ENCODE data around the gene LARGE1. TPM values are rescaled to one million over a fixed set of nuclear protein-coding genes. Genes with fewer than 3 reads are reported as not detected.

The LARGE1 gene
- total and polyA plus RNA-seq, 2 of the 13 experiments (the other 11 are each of a cell fraction or from before 2014, with no cell fraction given) = 8.4 to 11.0 TPM

DNA sequence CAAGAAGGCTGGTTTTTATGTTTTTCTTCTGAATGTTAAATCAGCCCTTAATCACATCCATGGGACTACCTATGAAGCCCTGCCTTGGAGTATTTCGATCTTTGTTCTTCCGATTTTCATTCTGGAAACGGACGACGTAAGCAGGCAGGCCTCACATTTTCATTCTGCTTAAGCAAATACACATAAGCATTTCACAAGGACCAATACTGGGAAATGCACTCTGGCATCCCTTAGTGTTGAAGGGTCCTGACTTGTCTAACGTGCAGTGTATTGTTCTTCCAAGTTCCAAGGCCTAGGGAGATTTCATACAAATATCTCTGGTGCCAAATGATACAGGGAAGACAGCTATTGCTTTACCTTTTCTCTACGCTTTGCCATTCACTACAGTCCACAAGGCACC, 143.8 kb downstream of the LARGE1 start:
- POLR2A ChIA-PET = no interaction called here
- H3K27ac ChIP-seq (ENCODE audit: extremely low read length, insufficient read depth, low read length) = no peak overlapping the region
- TF ChIP-seq ZNF432 (CRISPR knock-in tag; IDR thresholded peaks at IDR 0.05; ENCODE audit: borderline replicate concordance) (no peak), NFATC3 (CRISPR knock-in tag; IDR thresholded peaks at IDR 0.05) (no peak), ETV6 (CRISPR knock-in tag; conservative IDR thresholded peaks at IDR 0.05) (no peak), ARNTL (CRISPR knock-in tag; IDR thresholded peaks at IDR 0.05) (no peak), ZNF775 (CRISPR knock-in tag; IDR thresholded peaks at IDR 0.05; ENCODE audit: borderline replicate concordance) (no peak), JUNB (CRISPR knock-in tag; IDR thresholded peaks at IDR 0.05; ENCODE audit: borderline replicate concordance) (no peak), ZNF598 (CRISPR knock-in tag; IDR thresholded peaks at IDR 0.05; ENCODE audit: borderline replicate concordance) (no peak), NR3C1 (CRISPR knock-in tag; IDR thresholded peaks at IDR 0.05) (no peak)
- TF ChIP-seq, protein P1, sequence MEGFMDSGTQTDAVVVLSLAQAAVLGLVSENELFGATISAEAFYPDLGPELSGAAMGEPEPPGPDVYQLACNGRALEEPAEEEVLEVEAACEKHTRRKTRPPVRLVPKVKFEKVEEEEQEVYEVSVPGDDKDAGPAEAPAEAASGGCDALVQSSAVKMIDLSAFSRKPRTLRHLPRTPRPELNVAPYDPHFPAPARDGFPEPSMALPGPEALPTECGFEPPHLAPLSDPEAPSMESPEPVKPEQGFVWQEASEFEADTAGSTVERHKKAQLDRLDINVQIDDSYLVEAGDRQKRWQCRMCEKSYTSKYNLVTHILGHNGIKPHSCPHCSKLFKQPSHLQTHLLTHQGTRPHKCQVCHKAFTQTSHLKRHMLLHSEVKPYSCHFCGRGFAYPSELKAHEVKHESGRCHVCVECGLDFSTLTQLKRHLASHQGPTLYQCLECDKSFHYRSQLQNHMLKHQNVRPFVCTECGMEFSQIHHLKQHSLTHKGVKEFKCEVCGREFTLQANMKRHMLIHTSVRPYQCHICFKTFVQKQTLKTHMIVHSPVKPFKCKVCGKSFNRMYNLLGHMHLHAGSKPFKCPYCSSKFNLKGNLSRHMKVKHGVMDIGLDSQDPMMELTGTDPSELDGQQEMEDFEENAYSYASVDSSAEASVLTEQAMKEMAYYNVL (CRISPR knock-in tag; IDR thresholded peaks at IDR 0.05; ENCODE audit: borderline replicate concordance) = no peak
- TF ChIP-seq, protein P2, sequence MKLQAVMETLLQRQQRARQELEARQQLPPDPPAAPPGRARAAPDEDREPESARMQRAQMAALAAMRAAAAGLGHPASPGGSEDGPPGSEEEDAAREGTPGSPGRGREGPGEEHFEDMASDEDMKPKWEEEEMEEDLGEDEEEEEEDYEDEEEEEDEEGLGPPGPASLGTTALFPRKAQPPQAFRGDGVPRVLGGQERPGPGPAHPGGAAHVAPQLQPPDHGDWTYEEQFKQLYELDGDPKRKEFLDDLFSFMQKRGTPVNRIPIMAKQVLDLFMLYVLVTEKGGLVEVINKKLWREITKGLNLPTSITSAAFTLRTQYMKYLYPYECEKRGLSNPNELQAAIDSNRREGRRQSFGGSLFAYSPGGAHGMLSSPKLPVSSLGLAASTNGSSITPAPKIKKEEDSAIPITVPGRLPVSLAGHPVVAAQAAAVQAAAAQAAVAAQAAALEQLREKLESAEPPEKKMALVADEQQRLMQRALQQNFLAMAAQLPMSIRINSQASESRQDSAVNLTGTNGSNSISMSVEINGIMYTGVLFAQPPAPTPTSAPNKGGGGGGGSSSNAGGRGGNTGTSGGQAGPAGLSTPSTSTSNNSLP (IDR thresholded peaks at IDR 0.05; ENCODE audit: low read depth, low read length) = no peak
- TF ChIP-seq, protein P3, sequence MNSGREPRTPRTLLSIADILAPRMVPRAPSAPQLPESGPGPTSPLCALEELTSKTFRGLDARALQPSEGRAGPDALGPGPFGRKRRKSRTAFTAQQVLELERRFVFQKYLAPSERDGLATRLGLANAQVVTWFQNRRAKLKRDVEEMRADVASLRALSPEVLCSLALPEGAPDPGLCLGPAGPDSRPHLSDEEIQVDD (CRISPR knock-in tag; IDR thresholded peaks at IDR 0.05; ENCODE audit: borderline replicate concordance) = no peak
- TF ChIP-seq, protein P4, sequence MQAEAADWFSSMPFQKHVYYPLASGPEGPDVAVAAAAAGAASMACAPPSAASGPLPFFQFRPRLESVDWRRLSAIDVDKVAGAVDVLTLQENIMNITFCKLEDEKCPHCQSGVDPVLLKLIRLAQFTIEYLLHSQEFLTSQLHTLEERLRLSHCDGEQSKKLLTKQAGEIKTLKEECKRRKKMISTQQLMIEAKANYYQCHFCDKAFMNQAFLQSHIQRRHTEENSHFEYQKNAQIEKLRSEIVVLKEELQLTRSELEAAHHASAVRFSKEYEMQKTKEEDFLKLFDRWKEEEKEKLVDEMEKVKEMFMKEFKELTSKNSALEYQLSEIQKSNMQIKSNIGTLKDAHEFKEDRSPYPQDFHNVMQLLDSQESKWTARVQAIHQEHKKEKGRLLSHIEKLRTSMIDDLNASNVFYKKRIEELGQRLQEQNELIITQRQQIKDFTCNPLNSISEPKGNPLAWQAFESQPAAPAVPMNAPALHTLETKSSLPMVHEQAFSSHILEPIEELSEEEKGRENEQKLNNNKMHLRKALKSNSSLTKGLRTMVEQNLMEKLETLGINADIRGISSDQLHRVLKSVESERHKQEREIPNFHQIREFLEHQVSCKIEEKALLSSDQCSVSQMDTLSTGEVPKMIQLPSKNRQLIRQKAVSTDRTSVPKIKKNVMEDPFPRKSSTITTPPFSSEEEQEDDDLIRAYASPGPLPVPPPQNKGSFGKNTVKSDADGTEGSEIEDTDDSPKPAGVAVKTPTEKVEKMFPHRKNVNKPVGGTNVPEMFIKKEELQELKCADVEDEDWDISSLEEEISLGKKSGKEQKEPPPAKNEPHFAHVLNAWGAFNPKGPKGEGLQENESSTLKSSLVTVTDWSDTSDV (CRISPR knock-in tag; IDR thresholded peaks at IDR 0.05) = no peak
- TF ChIP-seq, protein P5, sequence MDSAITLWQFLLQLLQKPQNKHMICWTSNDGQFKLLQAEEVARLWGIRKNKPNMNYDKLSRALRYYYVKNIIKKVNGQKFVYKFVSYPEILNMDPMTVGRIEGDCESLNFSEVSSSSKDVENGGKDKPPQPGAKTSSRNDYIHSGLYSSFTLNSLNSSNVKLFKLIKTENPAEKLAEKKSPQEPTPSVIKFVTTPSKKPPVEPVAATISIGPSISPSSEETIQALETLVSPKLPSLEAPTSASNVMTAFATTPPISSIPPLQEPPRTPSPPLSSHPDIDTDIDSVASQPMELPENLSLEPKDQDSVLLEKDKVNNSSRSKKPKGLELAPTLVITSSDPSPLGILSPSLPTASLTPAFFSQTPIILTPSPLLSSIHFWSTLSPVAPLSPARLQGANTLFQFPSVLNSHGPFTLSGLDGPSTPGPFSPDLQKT (CRISPR knock-in tag; IDR thresholded peaks at IDR 0.05; ENCODE audit: borderline replicate concordance) = no peak
- TF ChIP-seq, protein P6, sequence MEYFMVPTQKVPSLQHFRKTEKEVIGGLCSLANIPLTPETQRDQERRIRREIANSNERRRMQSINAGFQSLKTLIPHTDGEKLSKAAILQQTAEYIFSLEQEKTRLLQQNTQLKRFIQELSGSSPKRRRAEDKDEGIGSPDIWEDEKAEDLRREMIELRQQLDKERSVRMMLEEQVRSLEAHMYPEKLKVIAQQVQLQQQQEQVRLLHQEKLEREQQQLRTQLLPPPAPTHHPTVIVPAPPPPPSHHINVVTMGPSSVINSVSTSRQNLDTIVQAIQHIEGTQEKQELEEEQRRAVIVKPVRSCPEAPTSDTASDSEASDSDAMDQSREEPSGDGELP (IDR thresholded peaks at IDR 0.05; ENCODE audit: borderline replicate concordance, low read depth) = no peak
- in situ Hi-C loops (cut with HindIII; ENCODE audit: extremely low pct_ligation_motif_present, low pct_unique_long_range_greater_than_20kb) = no loop called here
- FAIRE-seq = no peak
- H3K4me3 ChIP-seq (replicated peaks in 1 of 3; ENCODE audit: insufficient read depth in 1 of 3, low read depth in 2 of 3, low read length in 3 of 3) = no peak overlapping the region
- H3K9me3 ChIP-seq (ENCODE audit: low read length) = no peaks in the 10 kb centered on the region
- intact Hi-C loops (cut with micrococcal nuclease; ENCODE audit: unreplicated experiment) = no loop called here
- no peak overlapping the region for H2AFZ ChIP-seq (ENCODE audit: low read length)
- no peaks in the 10 kb centered on the region for H3K27me3 ChIP-seq (ENCODE audit: control insufficient read depth in 1 of 2, insufficient read depth in 2 of 2, low read length in 2 of 2)
- no peaks in the 10 kb centered on the region; the same call in 1 of the 2 replicates for H4K20me1 ChIP-seq (ENCODE audit: insufficient read depth, low read length)
- no peak overlapping the region for H3K9ac ChIP-seq (ENCODE audit: insufficient read depth, low read depth, low read length)
- no TSS peak for BruUV-seq (replicated peaks)
- WGBS (ENCODE audit: low lambda C conversion rate) = 45% methylated on average over 7 of the region's 7 CpGs
- no peak for ATAC-seq
- no peaks in the 10 kb centered on the region for H3K36me3 ChIP-seq (replicated peaks in 1 of 2; ENCODE audit: control insufficient read depth in 1 of 2, insufficient read depth in 2 of 2, low read length in 2 of 2)
- H3K79me2 ChIP-seq (ENCODE audit: insufficient read depth, low read length) = no peaks in the 10 kb centered on the region
- CTCF ChIA-PET (ENCODE audit: low intra/inter-chr PET ratio, low total read pairs) = no interaction called here
- no peak for DNase-seq (ENCODE audit: low spot score)
- peaks cover 22% of the 10 kb centered on the region for H3K4me1 ChIP-seq (ENCODE audit: insufficient read depth, low read length)
- H3K4me2 ChIP-seq (ENCODE audit: low read depth, low read length) = no peak overlapping the region
